ENCODE results near the gene CTSV.
A peak's percentile ranks its signal among the peaks of the same experiment; 100 is the strongest.
"Not testable (repeated sequence)": the region's sequence is repeated elsewhere in the genome, so short reads cannot be mapped to it uniquely, and the experiment has no call there.

The CTSV gene

GRCh38 chr9:97038611-97039513, at the start of gene CTSV:
Gene CTSV (minus strand): TSS chr9:97039142. CDS start chr9:97038043, 1,099 bp downstream.
- peak; percentile 38 to 64 for DNase-seq (ENCODE audit: low read depth in 2 of 2)

- DNase-seq (ENCODE audit: low read depth in 2 of 2): not testable (repeated sequence)
Measured at GRCh38 chr9:97087668-97088215, 48.8 kb upstream of the CTSV start.

DNA sequence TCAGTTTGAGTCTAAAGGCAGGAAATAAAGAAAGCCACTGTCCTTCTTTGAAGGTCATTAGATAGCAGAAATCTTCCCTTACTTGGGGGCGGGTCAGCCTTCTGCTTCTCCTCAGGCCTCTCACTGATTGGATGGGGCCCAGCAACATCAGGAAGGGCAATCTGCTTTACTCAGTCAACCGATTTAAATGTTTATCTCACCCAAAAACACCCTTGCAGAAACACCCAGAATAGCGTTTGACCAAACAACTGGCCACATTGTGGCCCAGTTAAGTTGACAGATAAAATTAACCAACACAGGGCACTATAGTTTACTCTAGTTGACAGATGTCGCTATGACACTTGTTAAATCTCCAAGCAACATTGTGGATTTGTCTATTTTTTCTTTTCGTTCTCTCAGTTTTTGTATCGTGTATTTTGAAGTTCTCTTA, 45.6 kb upstream of the CTSV start:
- DNase-seq (ENCODE audit: low read depth in 2 of 2): not testable (repeated sequence)

DNA sequence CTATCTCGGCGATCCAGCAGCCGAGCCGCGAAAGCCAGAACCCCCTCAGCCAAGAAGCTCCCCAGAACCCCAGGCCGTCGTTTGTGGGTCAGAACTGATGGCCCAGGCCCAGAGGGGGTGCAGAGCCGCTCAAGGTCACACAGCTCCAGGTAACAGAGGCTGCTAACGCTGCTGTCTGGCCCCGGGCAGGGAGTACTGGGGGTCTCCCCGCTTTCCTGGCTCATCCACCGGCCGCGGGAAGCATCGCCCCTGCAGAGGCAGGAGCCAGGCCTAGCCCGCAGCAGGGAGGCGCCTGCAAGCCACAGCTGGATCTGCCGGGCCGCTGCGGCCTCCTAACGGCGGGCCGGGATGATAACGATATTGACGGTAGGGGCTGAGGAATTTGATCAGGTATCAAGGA, 39.4 kb upstream of the CTSV start:
- no peak for DNase-seq (ENCODE audit: low read depth in 2 of 2)

DNA sequence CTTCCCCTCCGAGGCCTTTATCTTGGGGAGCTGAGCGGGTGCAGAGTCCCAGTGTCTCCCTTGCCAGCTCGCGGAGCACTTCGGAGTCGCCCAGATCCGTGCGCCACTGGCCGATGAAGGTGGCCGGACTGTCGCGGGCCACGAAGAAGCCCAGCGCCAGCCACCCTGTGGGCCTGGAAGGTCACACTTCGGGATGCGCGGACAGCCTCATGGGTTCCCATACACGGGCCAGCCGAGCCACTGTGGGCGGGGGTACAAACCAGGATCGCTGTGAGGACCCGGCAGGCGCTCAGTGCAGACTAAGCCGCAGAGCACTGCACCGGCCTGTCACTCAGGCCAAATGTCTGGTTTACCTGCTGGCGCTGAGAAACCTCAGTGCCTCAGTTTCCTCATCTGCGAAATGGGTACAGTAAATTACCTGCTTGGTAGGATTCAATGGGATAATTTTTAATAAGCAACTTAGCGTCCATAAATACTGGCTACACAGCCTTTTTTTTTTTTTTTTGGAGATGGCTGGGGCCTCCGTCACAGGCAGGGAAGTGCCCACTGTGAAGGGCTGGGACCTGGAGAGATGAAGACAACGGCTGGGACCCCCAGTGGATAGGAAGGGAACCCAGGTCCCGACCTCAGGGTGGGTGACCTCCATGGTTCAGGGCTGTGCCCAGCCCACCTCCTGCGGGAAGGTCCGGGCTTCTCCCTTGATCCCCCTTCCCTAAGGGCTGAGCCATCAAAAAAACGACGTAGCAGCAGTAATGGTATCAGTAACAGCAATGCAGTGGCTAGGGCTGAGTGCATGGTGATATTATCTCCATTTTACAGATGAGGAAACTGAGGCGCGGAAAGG, 38.7 kb upstream of the CTSV start:
- DNase-seq (ENCODE audit: low read depth in 2 of 2): no peak

GRCh38 chr9:97076731-97077451, 37.9 kb upstream of the CTSV start:
- not testable (repeated sequence) for DNase-seq (ENCODE audit: low read depth in 2 of 2)

- DNase-seq (ENCODE audit: low read depth in 2 of 2): no peak
Measured at GRCh38 chr9:97076238-97076637, 37.3 kb upstream of the CTSV start.

- DNase-seq (ENCODE audit: low read depth in 2 of 2): no peak
Measured at GRCh38 chr9:97075289-97075985, 36.5 kb upstream of the CTSV start.

DNA sequence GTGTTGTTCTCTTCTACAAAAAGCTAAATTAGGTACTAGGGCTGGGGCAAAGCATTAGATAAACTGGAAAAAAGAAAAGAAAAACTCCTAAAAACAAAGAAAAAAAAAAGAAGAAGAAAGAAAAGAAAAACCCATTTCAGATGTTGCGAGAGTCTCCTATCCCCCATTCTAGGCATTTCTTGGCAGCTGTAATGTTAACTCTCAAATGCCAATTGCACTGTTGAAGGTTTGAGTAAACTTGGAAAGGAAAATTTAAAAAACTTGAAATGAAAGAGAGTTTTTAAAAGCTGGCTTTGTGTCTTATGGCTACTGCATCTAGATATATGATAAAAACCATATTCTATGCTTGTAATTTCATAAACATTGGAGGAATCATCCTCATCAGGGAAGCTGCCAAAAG, 34.6 kb upstream of the CTSV start:
- DNase-seq (ENCODE audit: low read depth in 2 of 2): no peak

DNA sequence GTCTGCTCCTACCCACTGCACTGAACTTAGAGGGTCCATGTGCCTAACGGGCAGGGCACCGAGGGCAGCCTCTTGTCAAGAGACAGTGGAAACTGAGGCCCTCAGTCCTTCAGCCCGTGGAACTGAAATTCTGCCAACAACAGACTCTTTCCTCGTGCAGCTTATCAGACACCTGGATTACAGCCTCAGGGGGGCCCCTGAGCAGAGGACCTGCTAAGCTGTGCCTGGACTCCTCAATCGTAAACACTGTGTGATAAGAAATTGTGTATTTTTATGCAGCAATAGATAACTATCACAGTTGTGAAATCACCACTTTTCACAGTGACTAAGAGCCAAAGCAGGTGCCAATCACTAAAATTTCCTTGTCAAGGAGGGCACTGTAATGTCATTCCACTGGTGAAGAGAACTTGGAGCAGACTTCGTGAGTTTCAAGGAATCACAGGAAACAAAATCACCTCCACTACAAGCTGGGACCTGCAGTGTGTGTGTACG, 33.4 kb upstream of the CTSV start:
- no peak for DNase-seq (ENCODE audit: low read depth in 2 of 2)

- DNase-seq (ENCODE audit: low read depth in 2 of 2): not testable (repeated sequence)
Measured at GRCh38 chr9:97070325-97070724, 31.4 kb upstream of the CTSV start.

DNA sequence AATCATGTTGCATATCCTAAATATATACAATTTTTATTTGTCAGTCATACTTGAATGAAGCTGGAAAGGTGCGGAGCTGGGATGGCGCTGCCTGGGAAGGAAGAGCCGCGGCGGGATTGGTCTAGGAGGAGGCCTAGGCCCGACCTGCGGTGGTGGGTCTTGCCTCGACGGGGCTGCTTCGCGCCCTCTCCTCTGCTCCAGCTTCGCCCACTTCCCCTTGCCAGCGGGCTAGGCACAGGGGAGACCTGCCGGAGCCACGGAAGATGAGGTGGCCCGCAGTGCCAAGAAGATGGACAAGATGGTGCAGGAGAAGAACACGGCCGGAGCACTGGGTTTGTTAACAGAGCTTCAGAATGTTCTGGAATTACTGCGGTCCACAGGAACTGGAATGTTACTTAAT, 28.5 kb upstream of the CTSV start:
- DNase-seq (ENCODE audit: low read depth in 2 of 2): no peak

DNA sequence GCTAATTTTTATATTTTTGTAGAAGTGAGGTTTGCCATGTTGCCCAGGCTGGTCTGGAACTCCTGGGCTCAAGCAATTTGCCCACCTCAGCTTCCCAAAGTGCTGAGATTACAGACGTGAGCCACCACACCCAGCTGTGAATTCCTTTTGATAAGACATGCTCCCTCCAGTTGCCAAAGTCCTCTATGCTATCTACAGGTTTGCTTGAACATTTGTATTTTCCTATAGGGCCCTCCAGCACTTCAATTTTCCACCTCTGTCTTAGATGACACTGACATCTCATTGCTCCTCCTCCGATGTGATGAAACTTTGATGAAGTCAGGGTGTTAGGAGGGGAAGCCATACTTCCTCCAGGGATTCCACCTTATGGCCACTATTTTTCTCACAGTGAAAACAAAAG, 25.2 kb upstream of the CTSV start:
- DNase-seq (ENCODE audit: low read depth in 2 of 2): no peak

GRCh38 chr9:97060796-97061195, 21.9 kb upstream of the CTSV start:
- no peak for DNase-seq (ENCODE audit: low read depth in 2 of 2)

- no peak for DNase-seq (ENCODE audit: low read depth in 2 of 2)
Measured at GRCh38 chr9:97059626-97060025, 20.7 kb upstream of the CTSV start.

DNA sequence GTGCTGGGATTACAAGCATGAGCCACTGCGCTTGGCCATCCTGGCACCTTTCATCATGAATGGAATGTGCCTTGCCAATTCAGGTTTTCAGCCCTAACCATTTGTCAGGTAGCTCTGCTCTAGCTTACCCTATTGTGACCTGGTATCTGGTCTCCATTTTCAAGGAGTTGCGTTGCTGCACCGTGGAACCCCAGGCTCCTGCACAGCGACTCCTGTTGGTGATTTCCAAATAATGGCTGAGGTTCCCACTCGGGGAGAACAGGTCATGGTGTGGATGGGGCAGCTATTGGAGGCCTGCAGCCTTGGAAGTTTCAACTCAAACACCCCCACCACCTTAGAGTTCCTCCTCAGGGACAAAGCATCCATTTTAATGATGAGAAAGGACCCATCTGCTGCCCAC, 18.7 kb upstream of the CTSV start:
- no peak for DNase-seq (ENCODE audit: low read depth in 2 of 2)

DNA sequence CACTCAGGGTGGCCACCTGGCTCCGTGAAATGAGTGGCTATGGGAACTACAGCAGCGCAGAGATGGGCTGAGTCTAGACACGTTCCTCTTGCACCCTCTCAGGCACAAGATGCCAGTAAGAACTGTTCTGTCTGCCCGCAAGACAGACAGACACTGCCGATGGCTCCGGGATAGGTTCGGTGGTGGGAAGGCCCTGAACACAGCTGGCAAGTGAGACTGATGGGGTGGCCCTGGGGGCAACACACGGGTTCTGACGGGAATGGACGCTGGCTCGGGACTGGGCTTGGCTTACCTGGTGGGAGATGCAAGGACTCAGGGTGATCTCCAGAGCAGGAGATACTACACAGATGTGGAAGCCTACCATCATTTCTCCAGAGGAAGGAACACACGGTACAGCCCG, 16.9 kb upstream of the CTSV start:
- not testable (repeated sequence) for DNase-seq (ENCODE audit: low read depth in 2 of 2)

- no peak for DNase-seq (ENCODE audit: low read depth in 2 of 2)
Measured at GRCh38 chr9:97053717-97054116, 14.8 kb upstream of the CTSV start.

- no peak for DNase-seq (ENCODE audit: low read depth in 2 of 2)
Measured at GRCh38 chr9:97052735-97053134, 13.8 kb upstream of the CTSV start.

GRCh38 chr9:97046228-97046627, 7.3 kb upstream of the CTSV start:
- no peak for DNase-seq (ENCODE audit: low read depth in 2 of 2)

DNA sequence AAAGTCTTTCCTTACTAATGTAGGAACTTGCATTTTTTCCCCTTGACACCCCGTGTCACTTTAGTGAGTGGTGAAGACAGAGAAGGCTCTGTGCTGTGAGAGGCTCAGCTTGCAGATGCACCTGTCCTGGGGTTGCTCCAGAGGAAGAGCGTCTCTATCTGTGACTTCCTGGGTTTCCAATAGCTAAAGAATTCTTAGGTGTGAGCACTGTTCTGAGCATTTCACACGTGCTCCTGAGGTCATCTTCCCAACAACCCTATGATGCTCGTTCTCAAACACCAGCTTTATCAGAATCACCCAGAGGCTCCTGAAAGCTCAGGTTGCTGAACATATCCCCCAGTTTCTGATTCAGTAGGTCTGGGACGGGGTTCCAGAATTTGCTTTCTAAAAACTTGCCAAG, 6.4 kb upstream of the CTSV start:
- DNase-seq (ENCODE audit: low read depth in 2 of 2): no peak

Data from stimulated activated CD8-positive, alpha-beta memory T cell treated with anti-CD3 and anti-CD28 coated beads, Interleukin-7, amount 100 ng/mL, for 4 hours (primary cell).